NB4 (cell line): ENCODE measurements around the gene RPS6KA1.

Experiments
- CTCF ChIP-seq: IDR thresholded peaks from one replicate; pipeline ENCODE4 v1.5.1; 2012; ENCODE audit warnings: low read depth, low read length
- MAX ChIP-seq: IDR thresholded peaks from 2 replicates; pipeline ENCODE4 v1.6.1; 2011; ENCODE audit warnings: low read depth, low read length
- POLR2A ChIP-seq: IDR thresholded peaks from 2 replicates; pipeline ENCODE4 v1.6.1; 2011; ENCODE audit warnings: mild to moderate bottlenecking; ENCODE audit not compliant: insufficient read length; ENCODE audit errors: extremely low read depth

GRCh38 chr1:26541816-26542711, 12.5 kb downstream of the RPS6KA1 start:
- TF ChIP-seq CTCF (peak; percentile 51), POLR2A (peak; percentile 10), MAX (peak; percentile 72)
